Upper lobe of left lung (tissue), 4 donors: ENCODE data around the gene CA10.

Experiments
- POLR2A ChIP-seq, 4 donors: fragments of 450-650 bp; IDR thresholded peaks; one replicate each; pipeline ENCODE4 v1.5.1; 2016 to 2017; ENCODE audit warnings: antibody characterized with exemption in 4 of 4, mild to moderate bottlenecking in 2 of 4
- POLR2AphosphoS5 ChIP-seq, 2 donors: sonication (generic); formaldehyde crosslinking; IDR thresholded peaks; one replicate each; pipeline ENCODE4 v1.5.1; 2017; ENCODE audit warnings: antibody characterized with exemption in 2 of 2
- TF ChIP-seq, protein P1 (sequence below), 6 experiments: fragments of 450-650 bp in 4 of 6; fragments of 200-600 bp in 2 of 6; sonication (generic) in 2 of 6; IDR thresholded peaks; one replicate each; pipeline ENCODE4 v1.5.1; 2016 to 2019; ENCODE audit warnings: antibody characterized with exemption in 6 of 6

DNA sequence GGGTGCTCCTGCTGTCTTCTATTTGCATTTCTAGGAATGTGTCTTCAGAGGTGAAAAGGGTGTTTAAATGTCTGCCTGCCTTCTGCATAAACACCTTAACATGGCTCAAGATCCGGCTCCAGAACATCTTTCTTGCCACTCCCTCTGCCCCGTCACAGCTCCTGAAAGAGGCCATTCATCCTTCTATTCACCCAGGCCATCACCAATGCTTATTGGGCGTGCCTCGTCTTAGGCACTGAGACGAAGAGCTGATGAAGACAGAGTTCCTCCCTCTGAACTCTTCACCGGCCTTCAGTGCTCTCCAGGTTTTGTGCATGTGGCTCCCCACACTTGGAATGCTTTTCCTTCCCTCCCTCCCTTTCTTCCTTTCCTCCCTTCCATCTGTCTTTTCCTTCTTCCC, 511.4 kb downstream of the CA10 start:
- TF ChIP-seq POLR2AphosphoS5 (IDR thresholded peaks at IDR 0.05) (no peak), POLR2A (IDR thresholded peaks at IDR 0.05) (no peak)
- TF ChIP-seq, protein P1, sequence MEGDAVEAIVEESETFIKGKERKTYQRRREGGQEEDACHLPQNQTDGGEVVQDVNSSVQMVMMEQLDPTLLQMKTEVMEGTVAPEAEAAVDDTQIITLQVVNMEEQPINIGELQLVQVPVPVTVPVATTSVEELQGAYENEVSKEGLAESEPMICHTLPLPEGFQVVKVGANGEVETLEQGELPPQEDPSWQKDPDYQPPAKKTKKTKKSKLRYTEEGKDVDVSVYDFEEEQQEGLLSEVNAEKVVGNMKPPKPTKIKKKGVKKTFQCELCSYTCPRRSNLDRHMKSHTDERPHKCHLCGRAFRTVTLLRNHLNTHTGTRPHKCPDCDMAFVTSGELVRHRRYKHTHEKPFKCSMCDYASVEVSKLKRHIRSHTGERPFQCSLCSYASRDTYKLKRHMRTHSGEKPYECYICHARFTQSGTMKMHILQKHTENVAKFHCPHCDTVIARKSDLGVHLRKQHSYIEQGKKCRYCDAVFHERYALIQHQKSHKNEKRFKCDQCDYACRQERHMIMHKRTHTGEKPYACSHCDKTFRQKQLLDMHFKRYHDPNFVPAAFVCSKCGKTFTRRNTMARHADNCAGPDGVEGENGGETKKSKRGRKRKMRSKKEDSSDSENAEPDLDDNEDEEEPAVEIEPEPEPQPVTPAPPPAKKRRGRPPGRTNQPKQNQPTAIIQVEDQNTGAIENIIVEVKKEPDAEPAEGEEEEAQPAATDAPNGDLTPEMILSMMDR (IDR thresholded peaks at IDR 0.05) = no peak
